Erythroblast (primary cell): ENCODE data around the gene IWS1.

Experiments used
- GATA1 ChIP-seq: IDR thresholded peaks from 2 replicates; pipeline ENCODE4 v1.6.1; 2011; ENCODE audit warnings: low read depth, mild to moderate bottlenecking, control low read depth, low read length, moderate library complexity
- POLR2A ChIP-seq: IDR thresholded peaks from 2 replicates; pipeline ENCODE4 v1.6.1; 2011; ENCODE audit warnings: mild to moderate bottlenecking, low read length

DNA sequence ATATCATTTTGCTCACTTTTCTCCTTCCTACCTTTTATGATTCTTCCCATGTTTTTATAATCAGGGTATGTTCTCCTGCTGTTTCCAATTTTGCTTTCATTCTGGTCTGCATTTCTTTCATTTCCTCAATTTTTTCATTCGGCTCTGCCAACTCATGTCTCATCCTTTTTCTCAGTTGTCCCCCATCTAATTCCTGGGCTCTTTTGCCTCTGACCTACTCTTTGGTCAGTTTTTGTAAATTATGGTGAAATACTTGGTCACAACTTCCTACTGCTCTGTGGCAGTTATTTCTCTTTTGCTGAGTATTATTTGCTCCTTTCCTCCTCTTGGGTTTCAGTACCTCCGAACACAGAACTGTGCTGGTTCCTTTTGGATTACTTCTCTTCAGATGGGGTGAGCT lies 36.6 kb upstream of the IWS1 start:
- TF ChIP-seq POLR2A (no peak), GATA1 (no peak)
